GM19035 (cell line): ENCODE results near the gene BRD7.

Experiments used
- ATAC-seq: cut with Tn5 transposase; IDR thresholded peaks from one replicate; pipeline ENCODE4 v1.9.1; 2021; ENCODE audit not compliant: unreplicated experiment

Gene BRD7

DNA sequence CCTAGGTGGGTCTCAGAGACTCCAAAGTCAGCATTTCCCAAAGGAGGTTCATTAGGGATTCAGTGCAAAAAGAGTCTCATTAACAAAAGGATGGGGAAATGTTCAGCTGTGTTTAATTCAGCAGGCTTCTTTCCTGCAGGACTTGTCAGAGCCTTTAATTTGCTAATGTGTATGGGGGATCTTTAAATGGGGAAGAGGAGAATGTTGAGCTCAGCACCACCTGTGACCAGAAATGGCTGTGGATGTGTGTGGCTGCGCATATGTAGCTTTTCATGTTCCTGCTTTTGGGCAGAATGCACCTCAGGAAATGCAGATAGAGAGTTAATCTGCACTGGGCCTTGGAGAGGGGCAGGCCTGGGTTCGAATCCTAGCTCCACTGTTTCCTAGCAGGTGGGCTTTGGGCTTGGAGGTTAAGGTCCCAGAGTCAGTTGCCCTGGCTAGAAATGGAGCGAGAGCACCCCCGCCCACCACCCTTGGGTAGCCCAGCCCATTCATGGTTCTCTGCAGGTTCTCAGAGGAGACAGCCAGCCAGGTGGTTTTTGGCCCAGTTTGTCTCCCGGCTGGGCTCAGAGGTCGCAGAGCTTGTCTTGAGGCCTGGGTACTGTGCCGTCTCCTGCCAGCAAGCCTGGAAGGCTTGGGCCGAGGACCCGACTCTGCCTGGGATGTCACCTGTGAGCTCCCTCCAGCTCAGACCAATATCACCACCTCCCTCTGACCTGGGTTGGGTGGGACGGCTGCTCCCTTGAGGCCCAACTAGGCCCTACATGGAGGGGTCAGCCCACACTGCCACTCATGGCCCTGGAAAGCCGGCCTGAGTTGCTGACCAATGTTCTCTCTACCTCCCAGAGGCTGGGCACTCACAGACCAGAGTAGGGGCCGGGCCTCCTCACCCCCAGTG, 93.1 kb downstream of the BRD7 start:
- ATAC-seq = no peak

DNA sequence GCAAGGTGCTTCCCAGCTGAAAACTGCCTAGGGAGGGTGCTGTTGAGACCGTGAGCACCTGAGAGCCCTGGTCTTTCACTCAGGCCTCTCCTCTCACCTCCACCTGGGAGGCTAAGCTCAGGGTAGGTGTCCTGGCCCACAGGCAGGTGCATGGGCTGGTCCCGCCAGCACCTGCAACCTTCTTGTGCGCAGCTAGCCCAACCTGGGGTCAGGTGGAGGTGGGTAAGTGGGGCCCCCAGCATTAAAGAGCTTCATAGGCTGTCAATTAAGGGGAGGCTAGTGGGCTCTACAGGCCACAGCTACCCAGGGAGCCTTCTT, 93.7 kb downstream of the BRD7 start:
- no peak for ATAC-seq

DNA sequence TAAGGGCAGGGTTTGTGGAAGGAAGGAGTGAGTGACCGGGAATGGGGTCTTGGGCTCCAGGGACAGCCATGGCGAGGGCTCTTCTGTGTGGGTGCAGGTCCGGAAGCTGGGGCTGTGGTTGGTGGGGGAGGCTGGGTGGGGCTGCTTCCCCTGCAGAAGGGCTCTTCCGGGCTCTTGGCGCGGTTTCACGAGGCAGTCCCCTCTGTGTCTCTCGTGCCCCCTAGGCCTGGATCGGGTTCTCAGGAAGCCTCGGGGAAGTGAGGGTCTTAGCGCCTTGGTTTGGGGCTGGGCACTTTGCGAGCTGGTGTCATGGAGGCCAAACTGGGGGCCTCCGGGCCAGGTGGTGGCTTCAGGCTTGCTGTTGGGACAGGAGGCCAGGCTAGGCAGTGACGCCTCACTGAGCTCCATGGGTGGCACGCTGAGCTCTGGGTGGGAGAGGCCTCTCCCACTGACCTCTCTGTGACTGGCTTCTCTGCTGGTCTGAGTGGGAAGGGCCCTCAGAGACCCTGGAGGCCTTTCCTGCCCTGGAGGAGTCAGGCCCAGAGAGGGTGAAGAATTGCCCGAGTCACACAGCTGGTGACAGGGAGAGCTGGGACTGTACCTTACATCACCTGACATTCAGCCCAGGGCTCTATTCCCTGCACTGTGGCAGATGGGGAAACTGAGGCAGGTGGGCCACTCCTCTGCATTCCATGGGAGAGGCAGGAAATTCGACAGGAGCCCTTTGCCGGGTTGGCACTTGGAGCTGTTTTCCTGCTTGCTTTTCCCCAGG, 94.3 kb downstream of the BRD7 start:
- ATAC-seq = peak; percentile 39

DNA sequence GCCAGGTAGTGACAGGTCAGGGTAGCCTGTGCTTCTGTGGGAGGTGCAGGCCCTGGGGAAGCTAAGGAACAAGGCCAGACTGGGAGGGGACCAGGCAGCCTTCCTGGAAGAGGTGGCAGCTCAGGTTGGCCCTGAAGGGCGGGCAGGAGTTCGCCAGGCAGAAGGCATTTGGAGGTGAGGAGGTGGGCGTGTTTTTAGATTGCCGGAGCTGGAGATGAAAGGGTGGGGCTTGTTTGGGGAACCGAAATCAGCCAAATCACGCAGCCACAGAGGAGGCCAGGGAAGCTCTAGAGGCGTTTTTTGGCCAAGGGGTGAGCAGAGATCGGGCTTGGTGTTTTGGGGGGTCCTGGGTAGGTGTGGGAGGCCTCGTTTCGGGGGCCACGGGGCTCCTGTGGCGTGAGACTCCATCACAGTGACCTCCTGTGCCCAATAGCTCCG, 94.9 kb downstream of the BRD7 start:
- peak; percentile 70 for ATAC-seq

DNA sequence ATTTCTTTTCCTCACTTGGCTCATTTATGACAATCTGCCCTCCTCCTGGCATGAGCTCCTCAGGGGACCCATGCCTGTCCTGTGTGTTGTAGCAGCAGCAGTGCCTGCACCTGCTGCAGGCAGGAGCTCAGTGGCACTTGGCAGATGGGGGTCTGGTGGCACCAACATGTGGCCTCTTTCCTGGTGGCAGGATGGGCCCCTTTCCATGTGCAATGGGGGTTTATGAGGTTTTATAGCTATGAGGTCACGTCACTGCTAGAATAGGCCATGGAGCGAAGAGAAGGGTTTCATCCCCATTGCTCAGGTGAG, 95.5 kb downstream of the BRD7 start:
- ATAC-seq = no peak

DNA sequence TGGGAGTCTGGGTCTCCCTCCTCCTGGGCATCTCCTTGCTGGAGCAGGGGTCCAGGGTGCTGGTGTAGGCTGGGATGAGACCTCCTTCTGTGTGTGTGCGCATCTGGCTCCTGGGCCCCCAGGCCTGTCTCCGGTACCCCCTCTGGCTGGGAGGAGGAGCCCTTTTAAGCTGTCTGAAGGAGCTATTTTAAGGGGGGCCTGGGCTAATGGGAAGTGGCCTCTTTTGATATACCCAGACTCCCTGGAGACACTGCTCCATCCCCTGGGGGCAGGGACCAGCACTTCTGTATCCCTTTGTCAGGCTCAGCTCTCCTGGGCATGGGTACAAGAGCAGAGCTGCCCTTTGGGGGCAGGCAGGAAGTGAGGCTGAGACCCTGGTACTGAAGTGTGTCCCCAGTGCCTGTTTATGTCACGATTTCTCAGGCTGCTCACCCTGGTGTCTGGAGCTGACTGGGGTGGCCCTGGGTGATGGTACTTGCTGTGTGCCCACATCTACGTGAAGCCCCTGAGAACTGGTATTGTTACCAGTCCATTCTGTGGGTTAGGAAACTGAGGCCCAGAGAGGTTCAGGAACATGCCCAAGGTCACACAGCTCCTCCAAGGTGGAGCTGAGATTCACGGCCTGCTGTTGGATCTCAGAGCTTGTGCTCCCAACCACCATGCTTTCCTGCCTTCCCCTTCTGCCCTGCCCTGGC, 96.0 kb downstream of the BRD7 start:
- no peak for ATAC-seq

DNA sequence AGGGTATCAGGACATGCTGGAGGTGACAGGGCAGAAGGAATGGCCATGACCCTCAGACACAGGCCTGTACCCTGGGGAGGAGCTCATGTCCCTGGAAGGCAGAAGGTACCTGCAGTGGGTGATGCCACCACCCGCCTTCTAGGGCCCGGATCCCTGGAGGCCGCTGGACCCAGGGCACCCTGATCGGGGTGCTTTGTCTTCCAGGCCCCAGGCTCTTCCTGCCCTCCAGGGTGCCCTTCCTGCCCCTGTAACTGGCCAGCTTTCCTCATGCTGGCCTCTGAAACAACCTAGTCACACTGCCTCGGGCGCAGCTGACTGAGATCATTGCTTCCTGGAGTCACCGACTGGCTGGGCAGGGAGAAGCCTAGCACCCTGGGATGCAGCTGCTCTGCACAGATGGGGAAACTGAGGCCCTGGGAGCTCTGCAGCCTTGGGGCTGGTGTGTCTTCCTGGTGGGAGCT, 96.6 kb downstream of the BRD7 start:
- no peak for ATAC-seq

DNA sequence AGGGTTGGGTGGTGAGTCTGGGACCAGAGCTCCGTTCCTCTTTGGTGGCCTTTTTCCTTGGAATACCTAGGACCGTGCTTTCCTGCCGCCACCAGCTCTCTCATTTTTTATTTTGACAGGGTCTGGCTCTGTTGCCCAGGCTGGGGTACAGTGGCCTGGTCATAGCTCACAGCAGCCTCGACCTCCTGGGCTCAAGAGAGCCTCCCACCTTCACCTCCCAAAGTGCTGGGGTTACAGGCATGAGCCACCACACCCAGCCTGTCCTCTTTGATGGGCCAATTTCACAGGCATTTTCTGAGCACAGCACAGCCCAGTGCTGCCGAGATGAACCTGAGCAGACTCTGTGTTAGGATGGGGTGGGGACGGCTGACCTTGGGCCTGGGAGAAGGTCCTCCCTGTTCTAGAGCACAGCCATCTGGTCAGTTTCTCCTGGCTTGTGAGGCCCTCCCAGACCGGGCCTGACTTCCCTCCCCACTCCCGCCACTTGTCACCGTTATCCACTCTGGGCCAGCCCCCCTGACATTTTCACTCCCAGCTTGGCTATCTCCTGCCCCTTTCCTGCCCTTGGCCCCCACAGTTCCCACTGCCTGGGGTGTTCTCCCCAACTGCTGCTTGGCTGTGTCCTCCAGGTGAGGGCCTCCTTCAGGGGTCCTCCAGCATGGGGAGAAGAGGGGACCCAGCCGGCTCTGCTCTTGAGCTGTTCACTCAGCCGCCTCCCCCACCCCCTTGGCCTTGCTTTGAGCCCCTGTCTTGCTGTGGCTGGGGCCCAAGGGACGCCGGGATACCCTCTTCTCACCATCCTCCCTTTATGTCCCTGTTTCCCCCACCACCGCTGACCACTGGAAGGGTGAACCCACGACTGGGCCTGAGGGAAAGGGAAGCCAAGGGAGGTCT, 97.4 kb downstream of the BRD7 start:
- no peak for ATAC-seq

DNA sequence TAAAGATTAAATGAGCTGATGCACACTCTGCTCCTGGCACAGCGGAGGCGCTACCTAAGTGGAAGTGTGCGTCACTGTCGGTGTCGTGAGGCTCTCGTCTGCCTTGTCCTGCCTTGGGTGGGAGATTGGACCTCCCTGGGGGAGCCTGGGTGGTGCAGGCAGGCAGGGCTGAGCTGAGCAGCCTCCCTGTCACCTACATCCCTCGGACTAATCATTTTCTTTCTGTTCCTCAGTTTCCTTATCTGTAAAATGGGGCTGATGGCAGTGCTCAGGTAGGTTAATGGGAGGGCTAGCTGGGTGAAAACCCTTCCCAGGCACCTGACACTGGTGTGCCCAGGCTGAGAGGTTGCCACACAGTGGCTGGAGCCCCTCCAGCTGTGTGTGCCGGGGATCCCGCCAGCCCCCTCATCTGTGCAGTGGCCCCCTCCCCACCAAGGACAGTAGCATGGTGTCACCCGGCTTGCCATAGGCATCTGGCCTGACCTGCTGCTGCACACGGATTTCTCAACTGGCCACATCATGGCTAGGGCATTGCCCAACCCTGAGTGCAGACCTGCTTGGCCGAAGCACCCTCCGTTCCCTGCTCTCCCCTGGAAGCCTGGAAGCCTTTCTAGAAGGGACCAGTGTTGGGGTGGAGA, 98.2 kb downstream of the BRD7 start:
- ATAC-seq = no peak

DNA sequence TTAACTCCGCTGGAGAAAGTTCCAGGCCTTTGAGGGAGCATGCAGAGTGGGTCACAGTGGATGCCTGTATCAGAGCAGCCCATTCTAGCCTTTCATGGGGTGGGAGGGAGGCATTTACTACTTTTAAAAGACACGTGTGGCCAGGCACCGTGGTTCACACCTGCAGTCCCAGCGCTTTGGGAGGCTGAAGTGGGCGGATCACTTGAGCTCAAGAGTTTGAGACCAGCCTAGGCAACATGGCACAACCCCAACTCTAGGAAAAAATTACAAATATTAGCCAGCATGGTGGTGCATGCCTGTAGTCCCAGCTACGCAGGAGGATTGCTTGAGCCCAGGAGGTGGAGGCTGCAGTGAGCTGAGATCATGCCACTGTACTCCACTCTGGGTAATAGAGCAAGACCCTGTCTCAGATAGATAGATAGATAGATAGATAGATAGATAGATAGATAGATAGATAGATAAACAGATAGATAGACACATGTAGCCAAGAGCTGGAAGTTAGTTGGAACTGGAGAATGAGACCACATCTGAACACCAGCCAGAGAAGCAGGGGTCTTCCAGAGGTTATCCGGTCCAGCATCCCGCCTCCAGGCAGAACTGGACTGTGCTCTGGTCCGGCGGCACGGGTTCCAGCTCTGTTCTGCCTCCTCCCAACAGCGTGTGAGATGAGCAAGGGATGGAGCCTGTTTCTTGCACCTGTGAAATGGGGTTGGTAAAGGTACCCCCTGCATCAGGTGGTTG, 98.8 kb downstream of the BRD7 start:
- ATAC-seq = no peak

DNA sequence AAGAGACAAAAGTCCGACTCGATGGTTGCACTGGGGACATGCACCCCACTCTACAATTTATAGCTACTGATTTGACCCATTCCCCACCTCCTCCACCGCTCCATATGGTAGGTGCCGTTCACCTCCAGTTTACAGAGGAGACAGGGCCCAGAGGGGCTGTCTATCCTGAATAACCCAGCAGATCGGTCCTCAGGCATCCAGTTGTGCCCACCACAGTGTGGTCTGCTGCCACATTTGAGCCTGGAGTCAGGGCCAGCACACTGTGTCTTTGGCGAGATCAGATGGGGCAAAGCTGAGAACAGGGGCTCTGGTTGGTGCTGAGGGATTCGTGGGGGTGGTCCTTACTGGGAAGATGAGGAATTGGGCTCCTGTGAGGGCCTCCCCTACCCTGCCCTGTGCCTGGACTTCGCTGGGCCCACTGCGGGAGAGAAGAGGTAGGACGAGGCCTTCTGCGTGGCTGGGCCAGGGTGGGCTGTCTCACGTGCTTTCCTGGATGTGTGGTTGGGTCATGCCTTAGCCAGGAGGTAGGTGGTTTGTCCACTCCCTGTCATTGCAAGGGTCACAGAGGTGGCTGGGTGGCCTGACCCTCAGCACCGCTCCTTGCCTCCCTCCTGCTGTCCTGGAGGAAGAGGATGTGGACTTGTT, 99.6 kb downstream of the BRD7 start:
- no peak for ATAC-seq

DNA sequence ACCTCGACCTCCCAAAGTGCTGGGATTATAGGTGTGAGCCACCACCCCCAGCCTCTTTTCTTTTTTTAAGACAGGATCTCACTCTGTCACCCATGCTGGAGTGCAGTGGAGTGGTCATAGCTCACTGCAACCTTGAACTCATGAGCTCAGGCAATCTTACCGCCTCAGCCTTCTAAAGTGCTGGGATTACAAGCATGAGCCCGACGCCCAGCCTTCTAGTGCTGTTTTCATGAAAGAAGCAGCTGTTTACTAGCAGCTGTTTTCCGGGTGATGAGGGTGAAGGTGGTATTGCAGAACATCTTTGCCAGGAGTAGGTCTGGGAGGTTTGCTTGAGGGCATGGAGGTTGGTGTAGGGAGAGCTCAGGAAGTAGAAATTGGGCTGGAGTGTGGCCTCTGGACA, 100.4 kb downstream of the BRD7 start:
- no peak for ATAC-seq

DNA sequence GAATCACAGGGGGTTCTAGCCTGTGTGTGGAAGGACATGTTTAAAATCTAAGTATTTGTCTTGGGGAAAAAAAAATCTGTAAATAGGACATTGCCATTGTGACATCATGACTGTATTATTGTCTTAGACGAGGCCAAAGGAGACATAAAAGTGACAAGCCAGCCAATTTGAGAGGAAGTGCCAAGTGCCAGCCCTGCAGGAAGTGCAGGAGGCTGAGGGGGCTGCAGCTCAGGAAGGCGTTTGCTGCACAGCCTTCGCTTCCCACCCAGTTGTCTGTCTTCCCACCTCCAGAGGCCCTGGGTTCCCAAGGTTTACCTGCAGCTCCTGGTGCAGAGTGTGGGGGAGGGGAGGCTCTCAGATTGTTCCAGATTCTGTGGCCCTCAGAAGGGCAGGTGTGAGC, 101.1 kb downstream of the BRD7 start:
- no peak for ATAC-seq

DNA sequence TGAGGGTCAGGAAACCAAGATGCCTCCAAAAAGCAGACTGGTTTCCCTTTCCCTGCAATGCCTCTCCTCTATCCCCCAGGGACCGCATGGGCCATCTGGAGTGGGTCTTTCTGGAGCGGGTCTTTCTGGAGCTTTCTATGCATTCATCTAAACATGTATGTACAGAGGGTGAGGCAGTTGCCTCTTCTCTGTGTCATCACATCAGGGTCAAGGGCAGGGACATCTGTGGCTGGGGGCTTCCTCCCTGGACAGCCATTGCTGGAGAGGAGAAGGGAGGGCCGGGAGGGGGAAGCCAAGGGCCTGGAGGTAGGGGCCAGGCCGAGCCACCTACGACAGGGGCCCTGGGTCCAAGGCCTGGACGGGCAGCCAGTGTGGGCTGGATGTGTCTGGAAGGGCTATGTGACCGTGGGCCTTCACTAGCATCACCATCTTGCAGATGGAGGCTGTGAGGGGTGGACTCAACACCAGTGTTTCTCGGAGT, 101.6 kb downstream of the BRD7 start:
- no peak for ATAC-seq

DNA sequence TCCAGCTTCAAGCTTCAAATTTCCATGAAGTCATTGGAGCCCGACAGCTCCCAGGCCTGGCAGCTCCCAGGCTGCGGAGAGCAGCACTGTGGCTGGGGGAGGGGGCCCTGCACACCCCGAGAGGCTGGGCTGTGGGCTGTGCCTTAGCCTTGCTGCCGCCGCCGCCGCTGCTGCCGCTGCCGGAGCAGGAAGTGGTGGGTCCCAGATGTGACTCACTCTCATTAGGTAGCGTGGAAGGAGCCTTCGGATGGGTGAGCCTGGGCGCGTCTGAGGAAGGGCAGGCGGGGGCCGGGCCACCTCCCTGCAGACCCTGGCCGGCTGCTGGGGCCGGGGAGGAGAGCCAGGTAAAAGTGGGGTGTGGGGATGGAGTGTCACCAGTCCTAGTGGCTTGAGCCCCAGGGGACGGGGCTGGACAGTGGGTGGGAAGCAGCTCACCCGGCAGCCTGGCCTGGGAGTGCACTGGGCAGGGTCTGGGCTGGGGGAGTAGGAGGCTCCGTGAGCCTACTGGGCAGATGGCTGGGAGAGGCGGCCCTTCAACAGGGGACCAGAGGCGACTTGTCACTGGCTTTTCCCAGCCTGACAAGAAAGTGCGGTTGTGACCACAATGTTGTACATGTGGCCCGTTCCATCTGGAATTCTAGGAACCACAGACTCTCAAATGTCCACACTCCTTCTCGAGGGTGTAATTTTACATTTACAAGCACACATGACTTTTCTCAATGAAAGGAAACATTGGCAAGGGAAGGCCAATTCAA, 102.3 kb downstream of the BRD7 start, which contains the start of gene ADCY7:
TSS of gene ADCY7 (plus strand) at position 215 of the 755 bp plus-strand sequence. CDS start 21,629 bp downstream, outside the sequence.
- ATAC-seq = peak; percentile 83
